ENCODE results near the gene ADAM15.

The ADAM15 gene

GRCh38 chr1:155086856-155087535 is 35.9 kb downstream of the ADAM15 start:
- no peak for DNase-seq

- DNase-seq: peak; percentile 73 to 92 (median 87)
These were observed 40.2 kb downstream of the ADAM15 start for GRCh38 chr1:155091071-155092051.

GRCh38 chr1:155092131-155092530 is 41.0 kb downstream of the ADAM15 start:
- DNase-seq: no peak

- DNase-seq: no peak
These were observed 41.5 kb downstream of the ADAM15 start for GRCh38 chr1:155092641-155093040.

GRCh38 chr1:155093911-155094621 is 43.0 kb downstream of the ADAM15 start:
- peak in 2 of 3 experiments; percentile 79 to 94 for DNase-seq

- DNase-seq: no peak
These were observed 43.5 kb downstream of the ADAM15 start for GRCh38 chr1:155094622-155094948.

GRCh38 chr1:155099331-155099730 is 48.2 kb downstream of the ADAM15 start:
- no peak for DNase-seq

GRCh38 chr1:155103325-155103724 is 52.2 kb downstream of the ADAM15 start:
- no peak for DNase-seq

- DNase-seq: no peak
These were observed 53.8 kb downstream of the ADAM15 start for GRCh38 chr1:155104605-155105534.

- no peak for DNase-seq
These were observed 54.5 kb downstream of the ADAM15 start for GRCh38 chr1:155105604-155106011.

- DNase-seq: peak in 2 of 3 experiments; percentile 44 to 55
These were observed 55.7 kb downstream of the ADAM15 start for GRCh38 chr1:155106862-155107261.

GRCh38 chr1:155107309-155108264 is 56.5 kb downstream of the ADAM15 start:
- no peak for DNase-seq

GRCh38 chr1:155108296-155108695 is 57.2 kb downstream of the ADAM15 start:
- no peak for DNase-seq

- DNase-seq: no peak
These were observed 59.3 kb downstream of the ADAM15 start for GRCh38 chr1:155110381-155110780.

GRCh38 chr1:155110826-155111225 is 59.7 kb downstream of the ADAM15 start:
- no peak for DNase-seq
